Liver (tissue), 3 donors: ENCODE data around the gene ZNF579.

Experiments used
- CTCF ChIP-seq: fragments of 150-350 bp; IDR thresholded peaks from 2 replicates; pipeline ENCODE4 v1.5.1; 2017; ENCODE audit warnings: improper control_type of control experiment, low read depth, low read length; ENCODE audit not compliant: missing input control
- EGR1 ChIP-seq, 2 donors: IDR thresholded peaks; 2 replicates each; pipeline ENCODE4 v1.6.1; 2016 to 2018; ENCODE audit warnings: antibody characterized with exemption in 2 of 2, low read depth in 2 of 2
- HNF4A ChIP-seq, 2 donors: conservative IDR thresholded peaks; 2 replicates each; pipeline ENCODE4 v1.6.1; 2016; ENCODE audit warnings: antibody characterized with exemption in 2 of 2, mild to moderate bottlenecking in 2 of 2
- JUND ChIP-seq, 2 donors: IDR thresholded peaks; 2 replicates each; pipeline ENCODE4 v1.6.1; 2016; ENCODE audit warnings: antibody characterized with exemption in 2 of 2
- MAX ChIP-seq: IDR thresholded peaks from 2 replicates; pipeline ENCODE4 v1.6.1; 2016; ENCODE audit warnings: antibody characterized with exemption
- REST ChIP-seq: IDR thresholded peaks from 2 replicates; pipeline ENCODE4 v1.6.1; 2016; ENCODE audit warnings: antibody characterized with exemption, mild to moderate bottlenecking
- SP1 ChIP-seq: IDR thresholded peaks from 2 replicates; pipeline ENCODE4 v1.6.1; 2018; ENCODE audit warnings: antibody characterized with exemption, mild to moderate bottlenecking
- TAF1 ChIP-seq: conservative IDR thresholded peaks from 2 replicates; pipeline ENCODE4 v1.6.1; 2016; ENCODE audit warnings: antibody characterized with exemption, mild to moderate bottlenecking
- ZBTB33 ChIP-seq: IDR thresholded peaks from 2 replicates; pipeline ENCODE4 v1.6.1; 2016; ENCODE audit warnings: antibody characterized with exemption
- donor health status: healthy.
- donor health status: healthy.

- peak; percentile 99 for TF ChIP-seq REST
- no peak for TF ChIP-seq CTCF
- TF ChIP-seq HNF4A (conservative IDR thresholded peaks at IDR 0.05), result no peak
- TF ChIP-seq TAF1, result no peak
- TF ChIP-seq SP1, result no peak
- TF ChIP-seq ZBTB33, result no peak
- no peak for TF ChIP-seq JUND (IDR thresholded peaks at IDR 0.05)
- TF ChIP-seq MAX, result no peak
- no peak for TF ChIP-seq EGR1 (IDR thresholded peaks at IDR 0.05; ENCODE audit: low read depth in 2 of 2)
These were observed 636 bp upstream of the ZNF579 start for GRCh38 chr19:55581145-55581822.
